PC-9 (cell line): ENCODE results near the gene TTC28. TPM values are rescaled to one million over a fixed set of nuclear protein-coding genes. Genes with fewer than 3 reads are reported as not detected.

Experiments
- BruUV-seq: library from RNA; stranded (reverse); fragments of 400-500 nt; replicated peaks from 2 replicates; lab custom pipeline; 2021; lab: Mats Ljungman, UMichigan
- CTCF ChIA-PET: fragments of 300-600 bp; sonication (Branson Sonifier 250); formaldehyde crosslinking; loops from one replicate; lab custom pipeline; 2022; ENCODE audit warnings: antibody characterized with exemption; lab: Charles Lee
- POLR2A ChIA-PET: fragments of 300-600 bp; sonication (Branson Sonifier 250); formaldehyde crosslinking; loops from one replicate; lab custom pipeline; 2022; ENCODE audit warnings: antibody characterized with exemption; ENCODE audit not compliant: unreplicated experiment; lab: Charles Lee
- DNase-seq, 2 experiments: peaks; one replicate each; pipeline versions ENCODE4 v3.0.0 to v3.0.0-alpha.2; 2015 to 2022; ENCODE audit warnings: mixed read lengths in 1 of 2
- H2AFZ ChIP-seq: fragments of 200-600 bp; sonication (generic); 2 replicates; pipeline ENCODE4 v1.8.1; 2017; ENCODE audit warnings: antibody characterized with exemption
- H3F3A ChIP-seq: fragments of 200-600 bp; sonication (generic); 2 replicates; pipeline ENCODE4 v1.8.1; 2017; ENCODE audit warnings: antibody characterized with exemption, mild to moderate bottlenecking, low read depth; ENCODE audit not compliant: insufficient read depth
- H3K27ac ChIP-seq: fragments of 200-600 bp; sonication (generic); 2 replicates; pipeline ENCODE4 v1.6.1; 2016; ENCODE audit warnings: mixed run types
- H3K27me3 ChIP-seq: fragments of 200-600 bp; sonication (generic); 2 replicates; pipeline ENCODE4 v1.6.1; 2016; ENCODE audit warnings: low read depth, mixed run types; ENCODE audit not compliant: insufficient read depth
- H3K36me3 ChIP-seq: fragments of 200-600 bp; sonication (generic); 2 replicates; pipeline ENCODE4 v1.6.1; 2016; ENCODE audit warnings: low read depth, mixed run types
- H3K4me1 ChIP-seq: fragments of 200-600 bp; sonication (generic); replicated peaks from 2 replicates; pipeline ENCODE4 v1.6.1; 2016; ENCODE audit warnings: mixed run types; ENCODE audit not compliant: insufficient read depth
- H3K4me2 ChIP-seq: fragments of 200-600 bp; sonication (generic); 2 replicates; pipeline ENCODE4 v1.6.1; 2017; ENCODE audit warnings: mixed run types
- H3K4me3 ChIP-seq: fragments of 200-600 bp; sonication (generic); 2 replicates; pipeline ENCODE4 v1.6.1; 2016; ENCODE audit warnings: mixed run types
- H3K79me2 ChIP-seq: fragments of 200-600 bp; sonication (generic); 2 replicates; pipeline ENCODE4 v1.6.1; 2017; ENCODE audit warnings: low read depth, mixed run types
- H3K9me2 ChIP-seq: fragments of 200-600 bp; sonication (generic); 2 replicates; pipeline ENCODE4 v1.8.1; 2017; ENCODE audit warnings: mild to moderate bottlenecking; ENCODE audit not compliant: insufficient read depth
- H3K9me3 ChIP-seq: fragments of 200-600 bp; sonication (generic); 2 replicates; pipeline ENCODE4 v1.8.1; 2016; ENCODE audit warnings: low read depth; ENCODE audit not compliant: insufficient read depth
- H4K20me1 ChIP-seq: fragments of 200-600 bp; sonication (generic); 2 replicates; pipeline ENCODE4 v1.8.1; 2017; ENCODE audit not compliant: insufficient read depth
- CTCF ChIP-seq: fragments of 200-600 bp; sonication (generic); conservative IDR thresholded peaks from 2 replicates; pipeline ENCODE4 v1.6.1; 2017; ENCODE audit warnings: mixed run types, antibody characterized with exemption, mild to moderate bottlenecking, moderate library complexity
- EZH2 ChIP-seq: fragments of 200-600 bp; sonication (generic); IDR thresholded peaks from 2 replicates; pipeline ENCODE4 v1.8.0; 2017; ENCODE audit warnings: antibody characterized with exemption, low read depth
- intact Hi-C: fragments of 100-400 bp; cut with micrococcal nuclease; formaldehyde crosslinking; loops from one replicate; pipeline ENCODE4 v1.10.0; 2022; ENCODE audit not compliant: unreplicated experiment
- total RNA-seq: library from RNA; stranded (reverse); gene quantifications from 2 replicates; pipeline ENCODE4 v1.2.3, GENCODE V29; 2021

Gene TTC28
- total RNA-seq, 1 experiment from 2014 or later, result 6.7 TPM

GRCh38 chr22:28009272-28009827 lies 670.3 kb downstream of the TTC28 start:
- no peaks in the 10 kb centered on the region for H4K20me1 ChIP-seq
- no peaks in the 10 kb centered on the region for H3K9me3 ChIP-seq
- H3K4me1 ChIP-seq, result peaks cover 11% of the 10 kb centered on the region
- H3K27ac ChIP-seq, result no peak overlapping the region
- H3F3A ChIP-seq, result peaks cover 10% of the 10 kb centered on the region; the same call in 1 of the 2 replicates
- no TSS peak for BruUV-seq
- no peak overlapping the region for H3K4me3 ChIP-seq
- H3K4me2 ChIP-seq, result no peak overlapping the region
- H3K79me2 ChIP-seq, result no peaks in the 10 kb centered on the region
- intact Hi-C loops, result loop anchor here (1.0 to 5.0 kb wide), 4 partner anchors 123 to 1332 kb away; no protein-coding TSS in a partner anchor
- ChIA-PET POLR2A (no interaction called here), CTCF (no interaction called here)
- H2AFZ ChIP-seq, result no peak overlapping the region
- H3K27me3 ChIP-seq, result no peaks in the 10 kb centered on the region
- TF ChIP-seq CTCF (peak; percentile 91), EZH2 (no peak)
- H3K9me2 ChIP-seq, result no peaks in the 10 kb centered on the region
- H3K36me3 ChIP-seq, result no peaks in the 10 kb centered on the region
- peak; percentile 68 to 72 for DNase-seq

- Histone ChIP-seq H3K4me1 (peaks cover 11% of the 10 kb centered on the region), H3K9me2 (no peaks in the 10 kb centered on the region), H3K27ac (no peak overlapping the region), H3K9me3 (no peaks in the 10 kb centered on the region), H3K79me2 (no peaks in the 10 kb centered on the region), H3K36me3 (no peaks in the 10 kb centered on the region), H3K4me2 (no peak overlapping the region), H3K27me3 (no peaks in the 10 kb centered on the region), H2AFZ (no peak overlapping the region), H4K20me1 (no peaks in the 10 kb centered on the region), H3F3A (peaks cover 10% of the 10 kb centered on the region; the same call in 1 of the 2 replicates), H3K4me3 (no peak overlapping the region)
- ChIA-PET POLR2A (no interaction called here), CTCF (interaction anchor here (0.6 kb wide), 1 partner anchor 81 kb away, joined by 5 read pairs; no protein-coding TSS in a partner anchor)
- intact Hi-C loops, result loop anchor here (1.0 to 5.0 kb wide), 4 partner anchors 122 to 1331 kb away; no protein-coding TSS in a partner anchor
- no TSS peak for BruUV-seq
- no peak for TF ChIP-seq CTCF
- no peak for TF ChIP-seq EZH2
- no peak for DNase-seq
These were observed 671.0 kb downstream of the TTC28 start for GRCh38 chr22:28008649-28009048.

- Histone ChIP-seq H3K4me3 (no peak overlapping the region), H3K36me3 (no peaks in the 10 kb centered on the region), H4K20me1 (no peaks in the 10 kb centered on the region), H3K27me3 (no peaks in the 10 kb centered on the region), H2AFZ (no peak overlapping the region), H3K27ac (no peak overlapping the region), H3K4me2 (no peak overlapping the region), H3K9me2 (no peaks in the 10 kb centered on the region), H3K4me1 (peaks cover 9% of the 10 kb centered on the region; the same call in 1 of the 2 replicates), H3K9me3 (no peaks in the 10 kb centered on the region), H3F3A (peaks cover 7% of the 10 kb centered on the region; the same call in 1 of the 2 replicates), H3K79me2 (no peaks in the 10 kb centered on the region)
- CTCF ChIA-PET, result no interaction called here
- POLR2A ChIA-PET, result no interaction called here
- TF ChIP-seq EZH2 (no peak), CTCF (no peak)
- intact Hi-C loops, result loop anchor here (2.0 to 5.0 kb wide), 2 partner anchors 1251 to 1331 kb away; no protein-coding TSS in a partner anchor
- no peak for DNase-seq
- BruUV-seq, result no TSS peak
These were observed 671.6 kb downstream of the TTC28 start for GRCh38 chr22:28008056-28008455.
